Skeletal muscle satellite cell (primary cell): ENCODE results near the gene KLHL36.
"Not testable (repeated sequence)": the region's sequence is repeated elsewhere in the genome, so short reads cannot be mapped to it uniquely, and the experiment has no call there.

Experiments used
- H3K27me3 ChIP-seq: 2 replicates; pipeline ENCODE4 v1.7.0; 2013; ENCODE audit warnings: low read length; ENCODE audit not compliant: control insufficient read depth, insufficient read depth
- H3K36me3 ChIP-seq: 2 replicates; pipeline ENCODE4 v1.7.0; 2013; ENCODE audit warnings: mild to moderate bottlenecking, control low read depth, low read length; ENCODE audit not compliant: insufficient read depth
- H3K4me1 ChIP-seq: 2 replicates; pipeline ENCODE4 v1.7.0; 2013; ENCODE audit warnings: low read length; ENCODE audit not compliant: control insufficient read depth, insufficient read depth
- H3K4me2 ChIP-seq: 2 replicates; pipeline ENCODE4 v1.7.0; 2013; ENCODE audit warnings: mild to moderate bottlenecking, low read length
- H3K4me3 ChIP-seq: 2 replicates; pipeline ENCODE4 v1.7.0; 2013; ENCODE audit warnings: low read length
- H3K9ac ChIP-seq: 2 replicates; pipeline ENCODE4 v1.7.0; 2013; ENCODE audit warnings: mild to moderate bottlenecking, low read depth, low read length, moderate library complexity
- H3K9me3 ChIP-seq: replicated peaks from 2 replicates; pipeline ENCODE4 v1.7.0; 2013; ENCODE audit warnings: mild to moderate bottlenecking, control low read depth, low read length

Gene KLHL36

GRCh38 chr16:84690088-84690819 lies 41.9 kb downstream of the KLHL36 start:
- Histone ChIP-seq H3K4me3 (no peak overlapping the region), H3K36me3 (no peaks in the 10 kb centered on the region), H3K27me3 (no peaks in the 10 kb centered on the region), H3K9me3 (no peaks in the 10 kb centered on the region), H3K4me1 (peaks cover 23% of the 10 kb centered on the region), H3K9ac (no peak overlapping the region), H3K4me2 (no peak overlapping the region)

- H3K9me3 ChIP-seq, result no peaks in the 10 kb centered on the region
- no peak overlapping the region for H3K9ac ChIP-seq
- no peak overlapping the region for H3K4me3 ChIP-seq
Measured at GRCh38 chr16:84692451-84693214, 44.3 kb downstream of the KLHL36 start.

DNA sequence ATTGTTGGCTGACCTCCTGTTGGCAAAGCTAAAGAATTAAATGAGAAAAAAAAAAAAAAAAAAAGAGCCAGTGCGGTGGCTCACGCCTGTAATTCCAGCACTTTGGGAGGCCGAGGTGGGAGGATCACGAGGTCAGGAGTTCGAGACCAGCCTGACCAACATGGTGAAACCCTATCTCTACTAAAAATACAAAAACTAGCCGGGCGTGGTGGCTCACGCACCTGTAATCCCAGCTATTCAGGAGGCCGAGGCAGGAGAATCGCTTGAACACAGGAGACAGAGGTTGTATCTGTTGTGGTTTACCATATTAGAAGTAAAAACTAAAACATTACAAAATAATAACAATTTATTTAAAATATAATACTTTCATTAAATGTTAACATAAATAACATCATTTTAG lies 45.6 kb downstream of the KLHL36 start:
- not testable (repeated sequence) for H3K9me3 ChIP-seq, H3K36me3 ChIP-seq, H3K4me3 ChIP-seq, H3K9ac ChIP-seq, H3K4me1 ChIP-seq, H3K27me3 ChIP-seq, H3K4me2 ChIP-seq

More at GRCh38 chr16:84692451-84693214, 44.3 kb downstream of the KLHL36 start:
- Histone ChIP-seq H3K27me3 (no peaks in the 10 kb centered on the region), H3K36me3 (no peaks in the 10 kb centered on the region), H3K4me1 (peaks cover 16% of the 10 kb centered on the region), H3K4me2 (no peak overlapping the region)

- Histone ChIP-seq H3K36me3 (no peaks in the 10 kb centered on the region), H3K9me3 (no peaks in the 10 kb centered on the region), H3K4me3 (no peak overlapping the region), H3K9ac (no peak overlapping the region), H3K4me1 (peaks cover 3% of the 10 kb centered on the region), H3K27me3 (no peaks in the 10 kb centered on the region), H3K4me2 (no peak overlapping the region)
Measured at GRCh38 chr16:84694980-84695379, 46.7 kb downstream of the KLHL36 start.

GRCh38 chr16:84699147-84699711 lies 50.9 kb downstream of the KLHL36 start:
- peaks cover 14% of the 10 kb centered on the region for H3K4me1 ChIP-seq
- peak overlapping the region; percentile 94 for H3K9ac ChIP-seq
- no peaks in the 10 kb centered on the region for H3K36me3 ChIP-seq
- H3K4me2 ChIP-seq, result peak overlapping the region; percentile 84
- H3K27me3 ChIP-seq, result no peaks in the 10 kb centered on the region
- no peaks in the 10 kb centered on the region for H3K9me3 ChIP-seq
- peak overlapping the region; percentile 83 for H3K4me3 ChIP-seq

GRCh38 chr16:84699712-84700445 lies 51.6 kb downstream of the KLHL36 start, which contains the start of gene USP10:
Gene USP10 (plus strand): TSS chr16:84700000. CDS start chr16:84700091, 91 bp downstream.
- Histone ChIP-seq H3K4me2 (peak within 1 kb of the TSS; percentile 84), H3K4me1 (peaks cover 14% of the 10 kb centered on the region), H3K9me3 (no peaks in the 10 kb centered on the region), H3K36me3 (peaks cover 3% of the 10 kb centered on the region), H3K4me3 (peak within 1 kb of the TSS; percentile 83), H3K9ac (peak within 1 kb of the TSS; percentile 94), H3K27me3 (no peaks in the 10 kb centered on the region)

- Histone ChIP-seq H3K4me1 (peaks cover 14% of the 10 kb centered on the region), H3K9me3 (no peaks in the 10 kb centered on the region), H3K27me3 (no peaks in the 10 kb centered on the region), H3K36me3 (peaks cover 4% of the 10 kb centered on the region), H3K9ac (peak overlapping the region; percentile 94), H3K4me2 (peak overlapping the region; percentile 84), H3K4me3 (peak overlapping the region; percentile 83)
Measured at GRCh38 chr16:84700446-84701300, 52.4 kb downstream of the KLHL36 start.

- H3K4me3 ChIP-seq, result no peak overlapping the region
- H3K27me3 ChIP-seq, result no peaks in the 10 kb centered on the region
- H3K36me3 ChIP-seq, result peaks cover 4% of the 10 kb centered on the region
- H3K4me1 ChIP-seq, result peaks cover 21% of the 10 kb centered on the region
- no peaks in the 10 kb centered on the region for H3K9me3 ChIP-seq
- H3K4me2 ChIP-seq, result peak overlapping the region; percentile 57
- H3K9ac ChIP-seq, result no peak overlapping the region
Measured at GRCh38 chr16:84703681-84704080, 55.4 kb downstream of the KLHL36 start.

GRCh38 chr16:84704253-84704652 lies 55.9 kb downstream of the KLHL36 start:
- Histone ChIP-seq H3K9me3 (no peaks in the 10 kb centered on the region), H3K4me3 (no peak overlapping the region), H3K4me1 (peaks cover 19% of the 10 kb centered on the region), H3K36me3 (peaks cover 4% of the 10 kb centered on the region), H3K9ac (no peak overlapping the region), H3K27me3 (no peaks in the 10 kb centered on the region), H3K4me2 (peak overlapping the region; percentile 57)

GRCh38 chr16:84706856-84707255 lies 58.5 kb downstream of the KLHL36 start:
- Histone ChIP-seq H3K4me1 (peaks cover 12% of the 10 kb centered on the region), H3K9ac (no peak overlapping the region), H3K4me3 (no peak overlapping the region), H3K9me3 (no peaks in the 10 kb centered on the region), H3K36me3 (peaks cover 8% of the 10 kb centered on the region), H3K27me3 (no peaks in the 10 kb centered on the region), H3K4me2 (no peak overlapping the region)
